ENCODE results near the gene ZNF230. TPM values are rescaled to one million over a fixed set of nuclear protein-coding genes. Genes with fewer than 3 reads are reported as not detected.

Gene ZNF230
- total RNA-seq, 1 donor from 2014 or later: 15.0 TPM

DNA sequence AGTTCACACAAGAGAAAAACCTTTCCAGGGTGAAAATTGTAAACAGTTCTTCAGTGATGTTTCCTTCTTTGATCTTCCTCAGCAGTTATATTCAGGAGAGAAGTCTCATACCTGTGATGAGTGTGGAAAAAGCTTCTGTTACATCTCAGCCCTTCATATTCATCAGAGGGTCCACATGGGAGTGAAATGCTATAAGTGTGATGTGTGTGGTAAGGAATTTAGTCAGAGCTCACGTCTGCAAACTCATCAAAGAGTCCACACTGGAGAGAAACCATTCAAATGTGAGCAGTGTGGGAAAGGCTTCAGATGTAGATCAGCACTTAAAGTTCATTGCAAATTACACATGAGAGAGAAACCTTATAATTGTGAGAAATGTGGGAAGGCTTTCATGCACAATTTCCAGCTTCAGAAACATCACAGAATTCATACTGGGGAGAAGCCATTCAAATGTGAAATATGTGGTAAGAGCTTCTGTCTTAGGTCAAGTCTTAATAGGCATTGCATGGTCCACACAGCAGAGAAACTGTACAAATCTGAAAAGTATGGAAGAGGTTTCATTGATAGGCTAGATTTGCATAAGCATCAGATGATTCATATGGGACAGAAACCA is 29.3 kb downstream of the ZNF230 start:
- intact Hi-C loops (cut with micrococcal nuclease): no loop called here
- no peak overlapping the region for H3K27ac Mint-ChIP-seq
- H3K4me3 Mint-ChIP-seq: no peak overlapping the region
- CTCF ChIA-PET: no interaction called here
- POLR2A ChIA-PET: no interaction called here
- ATAC-seq (ENCODE audit: low read depth) (no peak), DNase-seq (no peak)
- no peaks in the 10 kb centered on the region for H3K27me3 Mint-ChIP-seq
- H3K9me3 Mint-ChIP-seq: peaks cover 50% of the 10 kb centered on the region
- no peaks in the 10 kb centered on the region for H3K4me1 Mint-ChIP-seq
- TF ChIP-seq CTCF (IDR thresholded peaks at IDR 0.05): no peak
- H3K36me3 Mint-ChIP-seq (ENCODE audit: low read depth): peaks cover 68% of the 10 kb centered on the region

- POLR2A ChIA-PET: no interaction called here
- DNase-seq: no peak
- ATAC-seq (ENCODE audit: low read depth): no peak
- H3K27ac Mint-ChIP-seq: no peak overlapping the region
- peaks cover 15% of the 10 kb centered on the region for H3K27me3 Mint-ChIP-seq
- CTCF ChIA-PET: no interaction called here
- peaks cover 42% of the 10 kb centered on the region for H3K9me3 Mint-ChIP-seq
- H3K36me3 Mint-ChIP-seq (ENCODE audit: low read depth): peaks cover 2% of the 10 kb centered on the region
- intact Hi-C loops (cut with micrococcal nuclease): no loop called here
- H3K4me3 Mint-ChIP-seq: no peak overlapping the region
- no peak for TF ChIP-seq CTCF (IDR thresholded peaks at IDR 0.05)
- H3K4me1 Mint-ChIP-seq: no peaks in the 10 kb centered on the region
Observed at GRCh38 chr19:44042147-44042546, 39.4 kb downstream of the ZNF230 start.

GRCh38 chr19:44050740-44051649 is 48.2 kb downstream of the ZNF230 start:
- ChIA-PET POLR2A (interaction anchor here (1.2 to 1.8 kb wide), 2 partner anchors 21 to 44 kb away, joined by 3 to 6 read pairs; partner anchors contain the start of gene ZNF224), CTCF (no interaction called here)
- H3K4me1 Mint-ChIP-seq: peaks cover 29% of the 10 kb centered on the region
- peak overlapping the region; percentile 36 for H3K27ac Mint-ChIP-seq
- intact Hi-C loops (cut with micrococcal nuclease): loop anchor here (1.0 kb wide), 2 partner anchors 21 to 43 kb away; partner anchors contain the start of genes ZNF224 and ZNF284
- TF ChIP-seq CTCF (IDR thresholded peaks at IDR 0.05): no peak
- H3K27me3 Mint-ChIP-seq: peaks cover 11% of the 10 kb centered on the region
- peaks cover 28% of the 10 kb centered on the region for H3K36me3 Mint-ChIP-seq (ENCODE audit: low read depth)
- H3K9me3 Mint-ChIP-seq: peaks cover 24% of the 10 kb centered on the region
- DNase-seq (no peak), ATAC-seq (ENCODE audit: low read depth) (peak; percentile 26)
- peak overlapping the region; percentile 94 for H3K4me3 Mint-ChIP-seq

DNA sequence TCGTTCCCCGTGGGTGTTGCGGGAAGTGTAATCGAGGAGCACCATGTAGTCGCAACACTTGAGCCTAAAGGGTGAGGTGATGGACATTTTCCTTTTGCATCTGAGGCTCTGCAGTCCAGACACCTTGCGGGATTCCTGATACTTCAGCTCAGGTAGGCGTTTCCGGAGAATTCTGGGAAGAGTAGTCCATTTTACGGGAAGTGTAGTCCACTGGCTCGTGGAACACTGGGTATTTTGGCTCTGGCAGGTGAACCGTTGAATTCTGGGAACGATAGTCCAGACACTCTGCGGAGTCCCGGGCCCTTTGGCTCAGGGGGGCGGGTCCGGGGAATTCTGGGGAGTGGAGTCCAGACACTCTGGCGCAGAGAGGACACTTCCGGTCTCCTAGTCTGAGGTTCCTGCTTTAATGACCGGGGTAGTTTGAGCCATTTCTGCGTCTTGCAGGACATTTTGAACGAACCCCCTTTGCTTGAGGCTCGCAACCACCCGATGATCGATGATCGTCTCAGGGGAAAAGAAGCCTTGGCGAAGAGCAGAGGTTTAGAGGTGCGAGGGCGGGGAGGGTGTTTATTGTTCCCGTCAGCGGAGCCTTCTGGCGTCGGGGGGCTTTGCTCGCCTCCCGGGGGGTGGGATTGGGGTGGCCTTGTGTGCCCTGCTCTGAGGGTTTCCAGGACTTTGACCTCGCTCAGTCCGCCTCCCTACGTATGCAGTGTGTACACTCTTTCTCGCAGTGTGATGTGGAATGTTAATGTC is 49.1 kb downstream of the ZNF230 start, which contains the start of gene ZNF223:
ZNF223 (plus strand) TSS at position 387 of the 753 bp plus-strand sequence. CDS start 3,141 bp downstream, outside the sequence.
- Mint-ChIP-seq H3K27ac (peak within 1 kb of the TSS; percentile 36), H3K9me3 (peaks cover 22% of the 10 kb centered on the region), H3K27me3 (peaks cover 11% of the 10 kb centered on the region), H3K4me1 (peaks cover 29% of the 10 kb centered on the region), H3K4me3 (peak within 1 kb of the TSS; percentile 94), H3K36me3 (ENCODE audit: low read depth) (peaks cover 32% of the 10 kb centered on the region)
- peak; percentile 86 for ATAC-seq (ENCODE audit: low read depth)
- CTCF ChIA-PET: no interaction called here
- intact Hi-C loops (cut with micrococcal nuclease): loop anchor here (1.0 kb wide), 2 partner anchors 20 to 42 kb away; partner anchors contain the start of genes ZNF224 and ZNF284
- TF ChIP-seq CTCF (IDR thresholded peaks at IDR 0.05): no peak
- peak; percentile 37 for DNase-seq
- POLR2A ChIA-PET: interaction anchor here (0.7 to 1.8 kb wide), 2 partner anchors 20 to 43 kb away, joined by 3 to 6 read pairs; partner anchors contain the start of gene ZNF224

Data from activated B cell treated with CpG ODN at 0.5 μM for 24 hours (primary cell).